ENCODE measurements around the gene NPIPA5. TPM values are rescaled to one million over a fixed set of nuclear protein-coding genes. Genes with fewer than 3 reads are reported as not detected.
A peak's percentile ranks its signal among the peaks of the same experiment; 100 is the strongest.
"Not testable (repeated sequence)": the region's sequence is repeated elsewhere in the genome, so short reads cannot be mapped to it uniquely, and the experiment has no call there.

Gene NPIPA5
- total RNA-seq = 15.2 TPM
- long read RNA-seq = 0 reads

GRCh38 chr16:15378194-15378593 is at the start of gene NPIPA5:
TSS of gene NPIPA5 (minus strand) at chr16:15378294. CDS start at chr16:15378294, 0 bp downstream.
- not testable (repeated sequence) for DNase-seq (ENCODE audit: low spot score)

GRCh38 chr16:15427648-15428239 is 49.6 kb upstream of the NPIPA5 start:
- no peak for DNase-seq (ENCODE audit: low spot score)

DNA sequence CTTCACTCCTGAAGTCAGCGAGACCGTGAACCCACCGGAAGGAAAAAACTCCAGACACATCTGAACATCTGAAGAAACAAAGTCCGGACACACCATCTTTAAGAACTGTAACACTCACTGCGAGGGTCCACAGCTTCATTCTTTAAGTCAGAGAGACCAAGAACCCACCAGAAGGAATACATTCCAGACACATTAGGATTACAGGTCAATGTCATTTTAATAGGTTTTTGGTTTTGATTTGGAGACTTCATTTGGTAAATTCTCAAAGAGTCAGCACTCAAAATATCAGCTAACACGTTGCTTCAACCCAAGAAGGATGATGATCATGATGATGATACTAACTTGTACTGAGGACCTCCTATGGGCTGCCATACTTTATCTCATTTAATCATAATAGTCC is 48.7 kb upstream of the NPIPA5 start:
- no peak for DNase-seq (ENCODE audit: low spot score)

GRCh38 chr16:15425861-15426260 is 47.8 kb upstream of the NPIPA5 start:
- no peak for DNase-seq (ENCODE audit: low spot score)

DNA sequence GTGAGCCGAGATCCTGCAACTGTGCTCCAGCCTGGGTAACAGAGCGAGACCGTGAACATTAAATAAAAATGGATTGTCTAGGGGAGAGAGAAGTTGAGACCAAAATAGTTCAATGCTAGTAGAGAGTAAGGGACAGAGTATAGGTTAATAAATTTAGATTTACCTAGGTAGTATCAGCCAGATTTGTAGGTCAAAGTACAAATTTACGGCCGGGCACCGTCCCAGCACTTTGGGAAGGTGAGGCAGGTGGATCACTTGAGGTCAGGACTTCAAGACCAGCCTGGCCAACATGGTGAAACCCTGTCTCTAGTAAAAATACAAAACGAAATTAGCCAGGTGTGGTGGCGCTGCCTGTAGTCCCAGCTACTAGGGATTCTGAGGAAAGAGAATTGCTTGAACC is 44.1 kb upstream of the NPIPA5 start:
- no peak for DNase-seq (ENCODE audit: low spot score)

GRCh38 chr16:15421696-15422095 is 43.6 kb upstream of the NPIPA5 start:
- DNase-seq (ENCODE audit: low spot score) = not testable (repeated sequence)

DNA sequence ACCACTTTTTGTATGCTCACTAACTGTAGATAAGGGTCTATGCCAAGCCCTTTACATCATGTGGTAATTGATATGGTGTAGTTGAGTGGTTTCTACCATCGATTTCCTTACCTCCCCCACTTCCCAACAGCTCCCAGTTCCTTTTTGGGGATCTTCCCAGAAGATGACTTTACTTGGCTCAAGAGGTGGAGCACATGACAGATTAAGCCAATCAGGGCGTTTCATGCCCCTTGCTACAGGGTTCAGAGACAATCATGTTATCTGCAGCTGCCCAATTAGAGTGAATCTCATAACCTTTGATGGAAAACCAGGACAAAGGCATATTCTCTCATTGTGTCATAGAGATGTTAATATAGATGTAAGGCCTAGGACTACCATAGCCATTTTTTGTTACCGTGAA is 40.1 kb upstream of the NPIPA5 start:
- no peak for DNase-seq (ENCODE audit: low spot score)

DNA sequence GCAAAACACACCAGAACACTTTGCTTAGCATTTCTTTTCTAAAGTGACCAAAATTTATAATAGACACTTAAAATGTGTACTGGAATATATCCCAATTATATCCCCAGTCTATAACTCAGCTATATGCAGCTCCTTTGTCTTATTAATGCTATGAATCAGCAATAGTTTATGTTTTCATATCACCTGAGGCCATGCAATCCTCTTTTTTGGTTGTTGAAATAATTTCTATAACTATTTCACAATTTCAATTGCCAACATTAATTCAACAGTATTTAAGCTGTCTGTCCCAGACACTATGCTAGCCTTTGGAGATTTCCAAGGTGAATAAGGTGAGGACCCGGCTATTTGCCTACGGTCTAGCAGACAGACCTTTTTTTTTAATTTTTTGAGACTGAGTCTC is 39.1 kb upstream of the NPIPA5 start:
- no peak for DNase-seq (ENCODE audit: low spot score)

DNA sequence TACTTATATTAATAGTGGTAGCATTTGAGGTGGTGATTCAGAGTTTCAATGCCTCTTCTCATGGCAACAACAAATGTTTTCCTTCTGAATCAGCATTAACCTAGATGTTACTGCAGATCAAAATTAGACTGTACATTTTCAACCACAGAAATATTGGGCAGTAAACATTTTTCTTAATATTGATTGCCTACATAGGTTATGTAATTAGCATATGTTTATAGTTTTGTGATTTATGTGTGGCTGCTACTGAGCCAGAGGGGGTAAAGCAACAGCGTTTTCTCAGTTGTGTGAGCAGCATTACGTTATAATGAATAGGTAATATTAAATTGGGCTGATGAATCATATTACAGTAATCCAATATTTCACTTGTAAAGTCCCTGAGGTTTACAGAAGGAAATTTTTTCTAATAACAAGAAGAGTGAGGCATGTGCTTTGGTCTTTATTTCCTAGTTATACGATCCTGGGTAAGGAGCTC is 37.5 kb upstream of the NPIPA5 start:
- no peak for DNase-seq (ENCODE audit: low spot score)

DNA sequence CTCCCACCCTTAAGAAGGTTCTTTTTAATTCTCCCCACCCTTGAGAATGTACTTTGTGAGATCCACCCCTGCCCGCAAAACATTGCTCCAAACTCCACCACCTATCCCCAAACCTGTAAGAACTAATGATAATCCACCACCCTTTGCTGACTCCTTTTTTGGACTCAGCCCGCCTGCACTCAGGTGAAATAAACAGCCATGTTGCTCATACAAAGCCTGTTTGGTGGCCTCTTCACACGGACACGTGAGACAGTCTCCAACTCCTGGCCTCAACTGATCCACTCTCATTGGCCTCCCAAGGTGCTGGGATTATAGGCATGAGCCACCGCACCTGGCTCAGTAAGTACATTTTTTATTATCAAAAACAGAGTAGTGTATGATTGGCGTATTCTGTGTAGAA is 31.4 kb upstream of the NPIPA5 start:
- DNase-seq (ENCODE audit: low spot score) = peak; percentile 62

- peak; percentile 30 for DNase-seq (ENCODE audit: low spot score)
These were observed 29.7 kb upstream of the NPIPA5 start for GRCh38 chr16:15407756-15408155.

DNA sequence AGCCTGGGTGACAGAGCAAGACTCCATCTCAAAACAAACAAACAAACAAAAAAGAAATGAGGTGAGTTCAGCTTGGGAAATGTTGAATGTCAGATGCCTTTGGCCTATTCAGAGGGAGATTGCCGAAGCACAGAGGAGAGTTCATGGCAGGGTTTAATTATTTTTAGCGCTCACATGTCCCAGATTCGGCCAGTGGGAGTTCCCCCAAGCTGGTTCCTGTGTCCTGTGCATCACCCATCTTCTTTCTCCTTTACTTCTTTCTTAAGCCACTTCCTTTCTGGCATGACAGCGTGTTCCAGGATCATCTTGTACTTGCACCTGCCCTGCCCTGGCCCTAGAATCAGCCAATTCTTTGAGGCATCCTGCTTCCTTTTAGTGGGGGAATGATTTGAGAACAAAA is 26.7 kb upstream of the NPIPA5 start:
- DNase-seq (ENCODE audit: low spot score) = peak; percentile 41

- DNase-seq (ENCODE audit: low spot score) = peak; percentile 30
These were observed 26.0 kb upstream of the NPIPA5 start for GRCh38 chr16:15404091-15404490.

- DNase-seq (ENCODE audit: low spot score) = peak; percentile 26
These were observed 25.4 kb upstream of the NPIPA5 start for GRCh38 chr16:15403392-15403995.

- DNase-seq (ENCODE audit: low spot score) = no peak
These were observed 23.9 kb upstream of the NPIPA5 start for GRCh38 chr16:15401972-15402371.

- peak; percentile 51 for DNase-seq (ENCODE audit: low spot score)
These were observed 22.2 kb upstream of the NPIPA5 start for GRCh38 chr16:15400314-15400713.

GRCh38 chr16:15399317-15399716 is 21.2 kb upstream of the NPIPA5 start:
- DNase-seq (ENCODE audit: low spot score) = no peak

GRCh38 chr16:15398618-15399316 is 20.7 kb upstream of the NPIPA5 start:
- no peak for DNase-seq (ENCODE audit: low spot score)

GRCh38 chr16:15396948-15397594 is 19.0 kb upstream of the NPIPA5 start:
- DNase-seq (ENCODE audit: low spot score) = no peak

GRCh38 chr16:15396509-15396829 is 18.4 kb upstream of the NPIPA5 start:
- DNase-seq (ENCODE audit: low spot score) = not testable (repeated sequence)

DNA sequence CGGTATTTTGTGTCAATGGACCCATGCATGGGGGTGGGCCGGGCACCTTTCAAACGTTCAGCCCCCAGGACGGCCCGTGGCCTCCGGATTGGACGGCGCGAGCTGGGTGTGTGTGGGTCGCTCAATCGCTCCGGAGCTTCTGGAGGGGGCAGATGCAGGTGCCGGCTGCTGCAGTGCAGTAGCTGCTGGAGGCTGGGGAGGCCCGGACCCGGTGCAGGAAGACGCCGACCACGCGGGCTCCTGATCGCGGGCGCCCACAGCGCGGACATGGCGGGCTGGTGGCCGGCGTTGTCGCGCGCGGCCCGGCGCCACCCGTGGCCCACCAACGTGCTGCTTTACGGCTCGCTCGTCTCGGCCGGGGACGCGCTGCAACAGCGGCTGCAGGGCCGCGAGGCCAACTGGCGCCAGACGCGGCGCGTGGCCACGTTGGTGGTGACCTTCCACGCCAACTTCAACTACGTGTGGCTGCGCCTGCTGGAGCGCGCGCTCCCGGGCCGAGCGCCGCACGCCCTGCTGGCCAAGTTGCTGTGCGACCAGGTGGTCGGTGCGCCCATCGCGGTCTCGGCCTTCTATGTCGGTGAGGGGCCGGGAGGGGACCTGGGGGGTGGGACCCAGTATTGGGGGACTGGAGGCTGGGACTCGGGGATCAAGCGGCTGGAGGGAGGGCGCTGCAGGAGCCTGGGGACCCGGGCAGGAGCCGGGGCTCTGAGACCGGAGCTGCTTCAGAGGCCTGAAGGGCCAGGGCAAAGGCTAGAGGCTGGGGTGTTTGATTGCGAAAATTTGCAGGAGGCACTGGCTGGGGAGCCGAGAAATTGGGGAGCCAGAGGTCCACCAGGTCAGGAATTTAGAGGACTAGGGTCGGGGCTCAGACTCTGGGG is 17.8 kb upstream of the NPIPA5 start, which contains the start of gene MPV17L:
MPV17L (plus strand) TSS at position 124 of the 878 bp plus-strand sequence; CDS start at position 268, 144 bp downstream.
- DNase-seq (ENCODE audit: low spot score) = peak; percentile 90
